OCI-LY3 (cell line): ENCODE measurements around the gene KDM8.

ENCODE experiments used
- H2AFZ ChIP-seq: fragments of 200-600, 300-600 bp; shearing (Covaris generic); 2 replicates; pipeline ENCODE4 v1.6.0; 2014; ENCODE audit warnings: antibody characterized with exemption, low read depth, low read length
- H3K27ac ChIP-seq: fragments of 200-600, 300-600 bp; sonication (generic); 2 replicates; pipeline ENCODE4 v1.5.1; 2014; ENCODE audit warnings: mild to moderate bottlenecking, low read length, moderate library complexity, mixed read lengths
- H3K27me3 ChIP-seq: fragments of 200-600, 300-600 bp; sonication (generic); 2 replicates; pipeline ENCODE4 v1.6.1; 2014; ENCODE audit warnings: low read depth, low read length, mixed read lengths
- H3K36me3 ChIP-seq: fragments of 200-600, 300-600 bp; sonication (generic); replicated peaks from 2 replicates; pipeline ENCODE3; 2014; ENCODE audit warnings: low read depth, low read length, mixed read lengths
- H3K4me1 ChIP-seq: fragments of 300-600, 200-600 bp; sonication (generic); 2 replicates; pipeline ENCODE4 v1.6.1; 2014; ENCODE audit warnings: low read length, mixed read lengths
- H3K4me2 ChIP-seq: fragments of 200-600, 300-600 bp; sonication (generic); 2 replicates; pipeline ENCODE4 v1.6.1; 2014; ENCODE audit warnings: low read length, mixed read lengths
- H3K4me3 ChIP-seq: fragments of 300-600, 200-600 bp; sonication (generic); 2 replicates; pipeline ENCODE4 v1.5.1; 2014; ENCODE audit warnings: antibody characterized with exemption, mild to moderate bottlenecking, low read length, moderate library complexity
- H3K79me2 ChIP-seq: fragments of 300-600, 200-600 bp; shearing (Covaris generic); 2 replicates; pipeline ENCODE4 v1.6.1; 2014; ENCODE audit warnings: mild to moderate bottlenecking, low read length, mixed read lengths
- H3K9ac ChIP-seq: fragments of 300-600, 200-600 bp; shearing (Covaris generic); 2 replicates; pipeline ENCODE4 v1.6.0; 2014; ENCODE audit warnings: mild to moderate bottlenecking, low read length, moderate library complexity
- H3K9me3 ChIP-seq: fragments of 200-600, 300-600 bp; shearing (Covaris generic); 2 replicates; pipeline ENCODE4 v1.6.1; 2014; ENCODE audit warnings: low read length, mixed read lengths; ENCODE audit not compliant: insufficient read depth
- H4K20me1 ChIP-seq: fragments of 200-600, 300-600 bp; sonication (generic); 2 replicates; pipeline ENCODE4 v1.6.1; 2016; ENCODE audit warnings: low read length, mixed read lengths; ENCODE audit not compliant: insufficient read depth
- EZH2phosphoT487 ChIP-seq: fragments of 200-600 bp; shearing (Covaris generic); IDR thresholded peaks from 2 replicates; pipeline ENCODE4 v1.6.1; 2018; ENCODE audit warnings: antibody characterized with exemption, mixed run types, low read depth
- TF ChIP-seq, protein P1 (sequence below): fragments of 200-600, 300-600 bp; sonication (generic); IDR thresholded peaks from 2 replicates; pipeline ENCODE4 v1.5.1; 2014; ENCODE audit warnings: antibody characterized with exemption, low read length, low read depth

KDM8 gene

DNA sequence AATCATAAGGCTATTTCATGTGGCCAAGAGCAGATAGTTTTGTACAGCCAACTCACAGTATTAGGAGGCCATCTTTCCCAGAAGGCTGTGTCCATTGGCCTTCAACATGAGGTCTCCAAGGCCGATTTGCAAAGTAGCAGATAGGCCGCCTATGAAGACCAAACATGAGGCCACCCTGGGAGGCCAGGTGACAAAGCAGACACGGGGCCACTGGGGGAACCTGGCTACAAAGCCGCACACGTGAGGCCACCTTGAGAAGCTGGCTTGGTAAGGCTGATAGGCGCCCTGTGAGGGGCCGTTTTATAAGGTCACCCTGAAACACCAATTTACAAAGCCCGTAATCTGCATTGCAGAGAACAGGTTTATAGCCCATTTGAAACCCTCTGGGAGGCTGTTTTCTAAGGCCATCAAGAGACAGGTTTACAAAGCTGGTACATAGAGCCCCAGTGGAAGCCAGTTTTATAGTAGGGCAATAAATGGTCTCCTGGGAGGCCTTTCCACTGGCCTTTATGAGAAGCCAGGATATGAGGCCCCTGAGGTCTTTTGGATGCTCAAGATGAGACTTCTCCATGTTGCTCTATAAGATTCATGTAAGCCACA lies 4.9 kb downstream of the KDM8 start:
- Histone ChIP-seq H2AFZ (no peak overlapping the region), H3K27ac (no peak overlapping the region), H3K79me2 (peaks cover 15% of the 10 kb centered on the region), H4K20me1 (no peaks in the 10 kb centered on the region), H3K4me1 (peaks cover 11% of the 10 kb centered on the region; the same call in 1 of the 2 replicates), H3K9me3 (no peaks in the 10 kb centered on the region), H3K27me3 (no peaks in the 10 kb centered on the region), H3K9ac (no peak overlapping the region), H3K36me3 (peaks cover 3% of the 10 kb centered on the region), H3K4me3 (no peak overlapping the region), H3K4me2 (no peak overlapping the region)
- TF ChIP-seq EZH2phosphoT487, result no peak
- TF ChIP-seq, protein P1, sequence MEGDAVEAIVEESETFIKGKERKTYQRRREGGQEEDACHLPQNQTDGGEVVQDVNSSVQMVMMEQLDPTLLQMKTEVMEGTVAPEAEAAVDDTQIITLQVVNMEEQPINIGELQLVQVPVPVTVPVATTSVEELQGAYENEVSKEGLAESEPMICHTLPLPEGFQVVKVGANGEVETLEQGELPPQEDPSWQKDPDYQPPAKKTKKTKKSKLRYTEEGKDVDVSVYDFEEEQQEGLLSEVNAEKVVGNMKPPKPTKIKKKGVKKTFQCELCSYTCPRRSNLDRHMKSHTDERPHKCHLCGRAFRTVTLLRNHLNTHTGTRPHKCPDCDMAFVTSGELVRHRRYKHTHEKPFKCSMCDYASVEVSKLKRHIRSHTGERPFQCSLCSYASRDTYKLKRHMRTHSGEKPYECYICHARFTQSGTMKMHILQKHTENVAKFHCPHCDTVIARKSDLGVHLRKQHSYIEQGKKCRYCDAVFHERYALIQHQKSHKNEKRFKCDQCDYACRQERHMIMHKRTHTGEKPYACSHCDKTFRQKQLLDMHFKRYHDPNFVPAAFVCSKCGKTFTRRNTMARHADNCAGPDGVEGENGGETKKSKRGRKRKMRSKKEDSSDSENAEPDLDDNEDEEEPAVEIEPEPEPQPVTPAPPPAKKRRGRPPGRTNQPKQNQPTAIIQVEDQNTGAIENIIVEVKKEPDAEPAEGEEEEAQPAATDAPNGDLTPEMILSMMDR, result no peak

DNA sequence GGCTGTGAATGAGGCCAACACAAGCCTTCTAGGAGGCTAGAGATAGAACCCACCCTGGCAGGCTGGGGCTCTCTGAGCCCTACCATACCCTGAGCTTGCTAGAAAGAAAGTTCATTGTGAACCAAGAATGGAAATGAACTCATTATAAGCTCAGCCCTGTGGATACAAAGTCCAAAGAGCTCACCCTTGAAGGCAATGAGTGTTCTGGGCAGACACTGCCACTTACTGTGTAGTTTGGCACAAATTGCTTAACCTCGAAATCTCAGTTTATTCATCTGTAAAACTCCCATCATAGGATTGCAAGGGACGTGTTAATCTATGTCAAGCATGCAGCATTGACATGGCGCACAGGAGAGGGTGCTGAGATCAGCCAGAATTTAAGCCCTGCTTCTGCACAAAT lies 5.5 kb downstream of the KDM8 start:
- Histone ChIP-seq H3K9ac (no peak overlapping the region), H3K9me3 (no peaks in the 10 kb centered on the region), H3K4me2 (no peak overlapping the region), H3K4me1 (peaks cover 11% of the 10 kb centered on the region; the same call in 1 of the 2 replicates), H3K36me3 (peaks cover 3% of the 10 kb centered on the region), H3K27ac (no peak overlapping the region), H3K79me2 (peaks cover 15% of the 10 kb centered on the region), H2AFZ (no peak overlapping the region), H3K4me3 (no peak overlapping the region), H4K20me1 (no peaks in the 10 kb centered on the region), H3K27me3 (no peaks in the 10 kb centered on the region)
- TF ChIP-seq, protein P1, result no peak
- no peak for TF ChIP-seq EZH2phosphoT487

DNA sequence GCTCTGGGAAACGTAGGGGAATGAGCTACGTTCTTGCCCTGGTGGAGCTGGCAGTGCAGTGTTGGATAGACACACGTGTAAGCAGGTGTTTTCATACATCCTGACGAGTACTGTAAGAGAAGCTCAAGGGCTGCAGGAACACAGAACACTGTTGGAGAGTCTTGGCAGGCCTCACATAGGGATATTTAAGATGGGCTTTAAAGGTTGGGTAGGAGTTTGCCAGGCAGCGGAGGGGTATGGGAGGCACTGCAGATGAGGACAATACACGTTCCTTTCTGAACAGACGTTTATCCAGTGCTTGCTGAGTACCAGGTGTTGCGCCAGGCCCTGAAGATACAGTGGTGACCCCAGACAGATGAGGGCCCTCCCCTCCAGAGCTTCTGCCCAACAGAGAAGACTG lies 6.3 kb downstream of the KDM8 start:
- H3K4me1 ChIP-seq, result peaks cover 9% of the 10 kb centered on the region; the same call in 1 of the 2 replicates
- H3K4me2 ChIP-seq, result no peak overlapping the region
- no peak overlapping the region for H3K9ac ChIP-seq
- H3K79me2 ChIP-seq, result peaks cover 9% of the 10 kb centered on the region
- no peak for TF ChIP-seq EZH2phosphoT487
- TF ChIP-seq, protein P1, result no peak
- H2AFZ ChIP-seq, result no peak overlapping the region
- no peaks in the 10 kb centered on the region for H3K9me3 ChIP-seq
- H4K20me1 ChIP-seq, result no peaks in the 10 kb centered on the region
- H3K36me3 ChIP-seq, result peaks cover 3% of the 10 kb centered on the region
- H3K27me3 ChIP-seq, result no peaks in the 10 kb centered on the region
- H3K27ac ChIP-seq, result no peak overlapping the region
- no peak overlapping the region for H3K4me3 ChIP-seq

DNA sequence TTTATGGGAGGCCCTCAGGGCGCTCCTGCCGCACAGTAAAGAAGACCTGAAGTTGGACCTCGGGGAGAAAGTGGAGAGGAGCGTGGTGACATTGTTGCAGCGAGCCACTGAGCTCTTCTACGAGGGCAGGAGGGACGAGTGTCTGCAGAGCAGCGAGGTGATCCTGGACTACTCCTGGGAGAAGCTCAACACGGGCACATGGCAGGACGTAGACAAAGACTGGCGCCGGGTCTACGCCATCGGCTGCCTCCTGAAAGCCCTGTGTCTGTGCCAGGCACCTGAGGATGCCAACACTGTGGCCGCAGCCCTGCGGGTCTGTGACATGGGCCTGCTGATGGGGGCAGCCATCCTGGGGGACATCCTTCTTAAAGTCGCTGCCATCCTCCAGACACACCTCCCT lies 6.8 kb downstream of the KDM8 start:
- Histone ChIP-seq H3K36me3 (peaks cover 3% of the 10 kb centered on the region), H3K4me2 (no peak overlapping the region), H2AFZ (no peak overlapping the region), H3K79me2 (peaks cover 3% of the 10 kb centered on the region; the same call in 1 of the 2 replicates), H3K27ac (no peak overlapping the region), H4K20me1 (no peaks in the 10 kb centered on the region), H3K4me3 (no peak overlapping the region), H3K9me3 (no peaks in the 10 kb centered on the region), H3K27me3 (no peaks in the 10 kb centered on the region), H3K9ac (no peak overlapping the region), H3K4me1 (peaks cover 3% of the 10 kb centered on the region; the same call in 1 of the 2 replicates)
- TF ChIP-seq EZH2phosphoT487, result no peak
- TF ChIP-seq, protein P1, result no peak
